Measurements from ENCODE around the gene MED25. TPM values are rescaled to one million over a fixed set of nuclear protein-coding genes. Genes with fewer than 3 reads are reported as not detected.

Gene MED25
- total and polyA plus RNA-seq, 9 of the 15 experiments (the other 6 are each of a cell fraction or from before 2014, with no cell fraction given), result 4.1 to 93.9 (median 19.3) TPM

DNA sequence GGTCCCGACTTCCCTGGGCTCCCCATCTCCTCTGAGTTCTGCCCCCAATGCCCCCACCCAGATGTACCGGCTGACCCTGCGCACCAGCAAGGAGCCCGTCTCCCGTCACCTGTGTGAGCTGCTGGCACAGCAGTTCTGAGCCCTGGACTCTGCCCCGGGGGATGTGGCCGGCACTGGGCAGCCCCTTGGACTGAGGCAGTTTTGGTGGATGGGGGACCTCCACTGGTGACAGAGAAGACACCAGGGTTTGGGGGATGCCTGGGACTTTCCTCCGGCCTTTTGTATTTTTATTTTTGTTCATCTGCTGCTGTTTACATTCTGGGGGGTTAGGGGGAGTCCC is 11.5 kb upstream of the MED25 start:
- ATAC-seq, result no peak
- BruUV-seq (replicated peaks), result TSS peak; percentile 60

More for the DNA sequence above, 11.5 kb upstream of the MED25 start:
- no peak overlapping the region for H3K4me2 ChIP-seq (ENCODE audit: insufficient read depth, low read length)
- no peak overlapping the region for H2AFZ ChIP-seq (ENCODE audit: low read depth, low read length)
- intact Hi-C loops (cut with micrococcal nuclease), result loop anchor here (5.0 kb wide), 1 partner anchor 39 kb away; the partner anchor contains the start of gene AP2A1
- no peaks in the 10 kb centered on the region for H3K9me3 ChIP-seq (replicated peaks; ENCODE audit: control insufficient read depth, insufficient read depth, low read depth, low read length)
- peak overlapping the region in 1 of 2 experiments; percentile 43; a peak in 1 of 4 replicates for H3K9ac ChIP-seq (ENCODE audit: insufficient read depth in 1 of 2, low read depth in 2 of 2, low read length in 2 of 2)
- no peak overlapping the region for H3K4me3 ChIP-seq
- in situ Hi-C loops (cut with MboI), result no loop called here
- no peak overlapping the region for H3K27ac ChIP-seq (ENCODE audit: extremely low read depth, low read depth, low read length)
- H3K27me3 ChIP-seq (ENCODE audit: control insufficient read depth in 2 of 2, insufficient read depth in 2 of 2, low read length in 2 of 2), result no peaks in the 10 kb centered on the region
- ChIA-PET CTCF (ENCODE audit: low intra/inter-chr PET ratio) (no interaction called here), POLR2A (interaction anchor here (1.2 kb wide), 1 partner anchor 130 kb away, joined by 3 read pairs; no protein-coding TSS in a partner anchor)
- DNase-seq (ENCODE audit: extremely low read depth in 1 of 4, low spot score in 3 of 4) (no peak), FAIRE-seq (no peak)
- peaks cover 25 to 64% of the 10 kb centered on the region in 2 experiments for H3K4me1 ChIP-seq (replicated peaks in 1 of 2; ENCODE audit: control insufficient read depth in 2 of 2, insufficient read depth in 2 of 2, low read length in 2 of 2)
- no peaks in the 10 kb centered on the region for H3K79me2 ChIP-seq (ENCODE audit: control insufficient read depth, insufficient read depth, low read length)
- H3K9me1 ChIP-seq (ENCODE audit: control insufficient read depth, insufficient read depth, low read length), result no peaks in the 10 kb centered on the region
- H3K36me3 ChIP-seq (ENCODE audit: control insufficient read depth, insufficient read depth, low read length), result peaks cover 63% of the 10 kb centered on the region
- TF ChIP-seq ETV1 (tag; conservative IDR thresholded peaks at IDR 0.05; ENCODE audit: low read depth) (no peak), RB1 (IDR thresholded peaks at IDR 0.05; ENCODE audit: low read depth) (no peak), POLR2G (IDR thresholded peaks at IDR 0.05; ENCODE audit: low read depth, low read length) (peak; percentile 54)
- TF ChIP-seq, protein P1, sequence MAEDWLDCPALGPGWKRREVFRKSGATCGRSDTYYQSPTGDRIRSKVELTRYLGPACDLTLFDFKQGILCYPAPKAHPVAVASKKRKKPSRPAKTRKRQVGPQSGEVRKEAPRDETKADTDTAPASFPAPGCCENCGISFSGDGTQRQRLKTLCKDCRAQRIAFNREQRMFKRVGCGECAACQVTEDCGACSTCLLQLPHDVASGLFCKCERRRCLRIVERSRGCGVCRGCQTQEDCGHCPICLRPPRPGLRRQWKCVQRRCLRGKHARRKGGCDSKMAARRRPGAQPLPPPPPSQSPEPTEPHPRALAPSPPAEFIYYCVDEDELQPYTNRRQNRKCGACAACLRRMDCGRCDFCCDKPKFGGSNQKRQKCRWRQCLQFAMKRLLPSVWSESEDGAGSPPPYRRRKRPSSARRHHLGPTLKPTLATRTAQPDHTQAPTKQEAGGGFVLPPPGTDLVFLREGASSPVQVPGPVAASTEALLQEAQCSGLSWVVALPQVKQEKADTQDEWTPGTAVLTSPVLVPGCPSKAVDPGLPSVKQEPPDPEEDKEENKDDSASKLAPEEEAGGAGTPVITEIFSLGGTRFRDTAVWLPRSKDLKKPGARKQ (CRISPR knock-in tag; IDR thresholded peaks at IDR 0.05), result no peak
- H4K20me1 ChIP-seq (replicated peaks; ENCODE audit: control insufficient read depth, insufficient read depth, low read length), result peaks cover 5% of the 10 kb centered on the region
- 96% methylated on average over 5 of the region's 8 CpGs for WGBS (ENCODE audit: insufficient coverage, low coverage, missing lambda C conversion rate)

Data from K562 (cell line).